Measurements from ENCODE around the gene RUNX1.

DNA sequence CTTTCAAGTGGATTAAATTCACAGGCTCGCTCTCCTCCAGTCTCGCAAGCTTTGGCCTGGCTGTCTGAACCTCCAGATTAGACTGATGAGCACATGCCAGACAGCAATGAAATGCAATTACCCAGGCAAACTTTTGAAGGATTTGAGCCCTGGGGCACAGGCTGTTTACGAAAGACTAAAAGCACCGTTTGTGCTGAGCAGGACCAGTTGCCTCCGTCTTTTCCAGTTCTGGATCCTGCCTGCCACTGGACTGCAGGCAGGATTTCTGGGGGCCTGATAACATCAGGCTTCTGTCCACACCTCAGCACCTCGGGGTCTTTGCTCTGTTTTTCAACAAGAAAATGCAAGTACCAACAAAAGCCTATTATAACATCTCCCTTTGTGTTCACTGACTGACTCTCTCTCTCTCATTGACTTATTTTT is 234.6 kb downstream of the RUNX1 start:
- TF ChIP-seq POLR2A (IDR thresholded peaks at IDR 0.05) (no peak), POLR2AphosphoS5 (IDR thresholded peaks at IDR 0.05) (no peak)
